Endothelial cell of umbilical vein (primary cell): Measurements from ENCODE around the gene IQCN. TPM values are rescaled to one million over a fixed set of nuclear protein-coding genes. Genes with fewer than 3 reads are reported as not detected.
A peak's percentile ranks its signal among the peaks of the same experiment; 100 is the strongest.

Experiments used
- BruUV-seq: library from RNA; stranded (reverse); fragments of 400-500 nt; replicated peaks from 2 replicates; lab custom pipeline; 2021; lab: Mats Ljungman, UMichigan
- CTCF ChIA-PET: fragments of 300-600, 350-600 bp; sonication (Branson Sonifier 250); formaldehyde crosslinking; loops from one replicate; lab custom pipeline; 2021; ENCODE audit warnings: antibody characterized with exemption, inconsistent platforms; lab: Charles Lee
- POLR2A ChIA-PET: fragments of 300-600, 350-600 bp; sonication (Branson Sonifier 250); formaldehyde crosslinking; loops from one replicate; lab custom pipeline; 2021; ENCODE audit warnings: antibody characterized with exemption, inconsistent platforms; lab: Charles Lee
- DNase-seq: peaks from one replicate; pipeline ENCODE4 v3.0.0-alpha.2; 2011; ENCODE audit warnings: low read depth, low spot score
- FAIRE-seq: peaks from 2 replicates; lab custom pipeline; 2011; peaks lifted over from hg19 to GRCh38; lab: Jason Lieb, UNC
- H2AFZ ChIP-seq: 2 replicates; pipeline ENCODE4 v1.6.0; 2012; ENCODE audit warnings: low read depth, low read length, control low read depth, inconsistent platforms
- H3K27ac ChIP-seq: 2 replicates; pipeline ENCODE4 v1.5.1; 2011; ENCODE audit warnings: low read depth, mild to moderate bottlenecking, control low read depth, low read length, moderate library complexity; ENCODE audit not compliant: insufficient read depth
- H3K27me3 ChIP-seq, 2 experiments: 2 replicates each; pipeline versions ENCODE4 v1.6.0 to v1.6.1; 2011; ENCODE audit warnings: low read length in 2 of 2, mixed read lengths in 1 of 2; ENCODE audit not compliant: control insufficient read depth in 2 of 2, insufficient read depth in 2 of 2
- H3K36me3 ChIP-seq, 2 experiments: 2 replicates in 1 of 2; 3 replicates in 1 of 2; pipeline ENCODE4 v1.5.1; 2011; ENCODE audit warnings: low read length in 2 of 2, mild to moderate bottlenecking in 1 of 2, moderate library complexity in 1 of 2; ENCODE audit not compliant: control insufficient read depth in 2 of 2, insufficient read depth in 2 of 2; ENCODE audit errors: extremely low read depth in 1 of 2
- H3K4me1 ChIP-seq: 3 replicates; pipeline ENCODE4 v1.5.1; 2011; ENCODE audit warnings: mild to moderate bottlenecking, low read length; ENCODE audit not compliant: control insufficient read depth, insufficient read depth; ENCODE audit errors: extremely low read depth
- H3K4me2 ChIP-seq: 2 replicates; pipeline ENCODE4 v1.6.1; 2011; ENCODE audit warnings: low read length, control low read depth, mixed read lengths; ENCODE audit not compliant: insufficient read depth
- H3K4me3 ChIP-seq, 3 experiments: fragments of 200-600 bp in 1 of 3; sonication (generic), shearing (Covaris generic) in 1 of 3; replicated peaks in 1 of 3; 2 replicates each; pipeline ENCODE4 v1.5.1; 2011 to 2016; ENCODE audit warnings: control low read depth in 3 of 3, low read length in 3 of 3, mild to moderate bottlenecking in 2 of 3, inconsistent platforms in 1 of 3, low read depth in 1 of 3, moderate library complexity in 1 of 3; ENCODE audit not compliant: insufficient read depth in 1 of 3
- H3K79me2 ChIP-seq: 2 replicates; pipeline ENCODE4 v1.6.0; 2012; ENCODE audit warnings: low read length, inconsistent platforms; ENCODE audit not compliant: control insufficient read depth, insufficient read depth
- H3K9ac ChIP-seq: replicated peaks from 2 replicates; pipeline ENCODE3; 2011; ENCODE audit warnings: low read length, control low read depth; ENCODE audit not compliant: insufficient read depth; ENCODE audit errors: extremely low read depth
- H3K9me1 ChIP-seq: replicated peaks from 3 replicates; pipeline ENCODE4 v1.6.0; 2011; ENCODE audit warnings: mild to moderate bottlenecking, low read length; ENCODE audit not compliant: control insufficient read depth, insufficient read depth; ENCODE audit errors: extremely low read depth
- H3K9me3 ChIP-seq: replicated peaks from 2 replicates; pipeline ENCODE4 v1.5.1; 2012; ENCODE audit warnings: low read length, inconsistent platforms; ENCODE audit not compliant: control insufficient read depth, insufficient read depth
- H4K20me1 ChIP-seq: replicated peaks from 2 replicates; pipeline ENCODE3; 2011; ENCODE audit warnings: mild to moderate bottlenecking, low read length; ENCODE audit not compliant: control insufficient read depth, insufficient read depth; ENCODE audit errors: extremely low read depth
- EZH2 ChIP-seq: IDR thresholded peaks from 2 replicates; pipeline ENCODE4 v1.6.1; 2012; ENCODE audit warnings: borderline replicate concordance, low read depth, mild to moderate bottlenecking, moderate library complexity, low read length, inconsistent platforms; ENCODE audit not compliant: severe bottlenecking
- FOS ChIP-seq: IDR thresholded peaks from 2 replicates; pipeline ENCODE4 v1.6.1; 2011; ENCODE audit warnings: mild to moderate bottlenecking, low read length, moderate library complexity, borderline replicate concordance; ENCODE audit not compliant: insufficient read depth
- GATA2 ChIP-seq: IDR thresholded peaks from 2 replicates; pipeline ENCODE4 v1.7.0; 2011; ENCODE audit warnings: low read depth, mild to moderate bottlenecking, moderate library complexity, mixed read lengths, low read length; ENCODE audit not compliant: insufficient read length, insufficient read depth
- JUN ChIP-seq: IDR thresholded peaks from 2 replicates; pipeline ENCODE4 v1.6.1; 2011; ENCODE audit warnings: borderline replicate concordance, low read depth; ENCODE audit not compliant: insufficient read length, insufficient read depth
- MYC ChIP-seq: IDR thresholded peaks from one replicate; pipeline ENCODE4 v1.6.1; 2011; ENCODE audit warnings: mild to moderate bottlenecking, low read depth, low read length
- POLR2A ChIP-seq: IDR thresholded peaks from 2 replicates; pipeline ENCODE4 v1.6.1; 2012; ENCODE audit warnings: low read depth, mild to moderate bottlenecking, control low read depth, low read length
- POLR2AphosphoS5 ChIP-seq: IDR thresholded peaks from 2 replicates; pipeline ENCODE4 v1.6.1; 2012; ENCODE audit warnings: low read depth, mild to moderate bottlenecking, control low read depth, low read length, moderate library complexity; ENCODE audit not compliant: insufficient read depth
- dilution Hi-C: fragments of 300-500 bp; cut with MboI; formaldehyde crosslinking; loops from one replicate; pipeline ENCODE4 v1.15.0; 2019; ENCODE audit warnings: low sequenced_read_pairs; ENCODE audit not compliant: extremely low pct_ligation_motif_present
- intact Hi-C: fragments of 100-400 bp; cut with micrococcal nuclease; formaldehyde crosslinking; loops from one replicate; pipeline ENCODE4 v1.10.0; 2022
- polyA plus RNA-seq, 4 experiments: library from polyadenylated mRNA; depleted of rRNA in 3 of 4; stranded (reverse) in 3 of 4; unstranded in 1 of 4; fragments of >200 nt; gene quantifications; 2 replicates each; pipeline versions ENCODE4 v1.2.1 to v1.2.3, GENCODE V29; 2011 to 2012; ENCODE audit warnings: missing spikeins in 1 of 4
- total RNA-seq: library from RNA; stranded (reverse); gene quantifications from 2 replicates; pipeline ENCODE4 v1.2.3, GENCODE V29; 2021
- TF ChIP-seq, protein P1 (sequence below), 2 donors: IDR thresholded peaks; 1 replicate in 1 of 2; 2 replicates in 1 of 2; pipeline ENCODE4 v1.5.1; 2011; ENCODE audit warnings: low read length in 2 of 2, mild to moderate bottlenecking in 2 of 2, moderate library complexity in 2 of 2, control low read depth in 1 of 2, inconsistent platforms in 1 of 2, low read depth in 1 of 2; ENCODE audit not compliant: insufficient read depth in 1 of 2; ENCODE audit errors: extremely low read depth in 1 of 2
- TF ChIP-seq, protein P2 (sequence below): IDR thresholded peaks from 2 replicates; pipeline ENCODE4 v1.6.1; 2011; ENCODE audit not compliant: insufficient read depth, insufficient read length

Gene IQCN
- total and polyA plus RNA-seq, 2 donors (not counting 3 experiments of a cell fraction or from before 2014, with no cell fraction given) = 1.5 to 3.0 TPM

GRCh38 chr19:18284712-18285360 lies 10.6 kb upstream of the IQCN start:
- peaks cover 9% of the 10 kb centered on the region for H3K4me1 ChIP-seq
- FAIRE-seq = peak; percentile 49

More at GRCh38 chr19:18284712-18285360, 10.6 kb upstream of the IQCN start:
- no peak for DNase-seq
- TF ChIP-seq JUN (no peak), FOS (no peak), EZH2 (no peak), MYC (no peak), POLR2AphosphoS5 (no peak), POLR2A (no peak), GATA2 (no peak)
- TF ChIP-seq, protein P1, sequence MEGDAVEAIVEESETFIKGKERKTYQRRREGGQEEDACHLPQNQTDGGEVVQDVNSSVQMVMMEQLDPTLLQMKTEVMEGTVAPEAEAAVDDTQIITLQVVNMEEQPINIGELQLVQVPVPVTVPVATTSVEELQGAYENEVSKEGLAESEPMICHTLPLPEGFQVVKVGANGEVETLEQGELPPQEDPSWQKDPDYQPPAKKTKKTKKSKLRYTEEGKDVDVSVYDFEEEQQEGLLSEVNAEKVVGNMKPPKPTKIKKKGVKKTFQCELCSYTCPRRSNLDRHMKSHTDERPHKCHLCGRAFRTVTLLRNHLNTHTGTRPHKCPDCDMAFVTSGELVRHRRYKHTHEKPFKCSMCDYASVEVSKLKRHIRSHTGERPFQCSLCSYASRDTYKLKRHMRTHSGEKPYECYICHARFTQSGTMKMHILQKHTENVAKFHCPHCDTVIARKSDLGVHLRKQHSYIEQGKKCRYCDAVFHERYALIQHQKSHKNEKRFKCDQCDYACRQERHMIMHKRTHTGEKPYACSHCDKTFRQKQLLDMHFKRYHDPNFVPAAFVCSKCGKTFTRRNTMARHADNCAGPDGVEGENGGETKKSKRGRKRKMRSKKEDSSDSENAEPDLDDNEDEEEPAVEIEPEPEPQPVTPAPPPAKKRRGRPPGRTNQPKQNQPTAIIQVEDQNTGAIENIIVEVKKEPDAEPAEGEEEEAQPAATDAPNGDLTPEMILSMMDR (IDR thresholded peaks at IDR 0.05; ENCODE audit: extremely low read depth in 1 of 2, insufficient read depth in 1 of 2, low read depth in 1 of 2, low read length in 2 of 2) = no peak
- TF ChIP-seq, protein P2, sequence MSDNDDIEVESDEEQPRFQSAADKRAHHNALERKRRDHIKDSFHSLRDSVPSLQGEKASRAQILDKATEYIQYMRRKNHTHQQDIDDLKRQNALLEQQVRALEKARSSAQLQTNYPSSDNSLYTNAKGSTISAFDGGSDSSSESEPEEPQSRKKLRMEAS = no peak
- Histone ChIP-seq H2AFZ (no peak overlapping the region), H4K20me1 (no peaks in the 10 kb centered on the region), H3K36me3 (no peaks in the 10 kb centered on the region), H3K9ac (no peak overlapping the region), H3K27ac (no peak overlapping the region), H3K4me2 (no peak overlapping the region), H3K4me3 (no peak overlapping the region), H3K9me1 (no peaks in the 10 kb centered on the region), H3K9me3 (no peaks in the 10 kb centered on the region), H3K79me2 (peaks cover 12% of the 10 kb centered on the region), H3K27me3 (no peaks in the 10 kb centered on the region)
- dilution Hi-C loops (no loop called here), intact Hi-C loops (no loop called here)
- ChIA-PET POLR2A (interaction anchor here (0.6 kb wide), 1 partner anchor 15 kb away, joined by 4 read pairs; no protein-coding TSS in a partner anchor), CTCF (no interaction called here)
- BruUV-seq = no TSS peak
